ENCODE results near the gene CD59.
"Not testable (repeated sequence)": the region's sequence is repeated elsewhere in the genome, so short reads cannot be mapped to it uniquely, and the experiment has no call there.

Gene CD59

DNA sequence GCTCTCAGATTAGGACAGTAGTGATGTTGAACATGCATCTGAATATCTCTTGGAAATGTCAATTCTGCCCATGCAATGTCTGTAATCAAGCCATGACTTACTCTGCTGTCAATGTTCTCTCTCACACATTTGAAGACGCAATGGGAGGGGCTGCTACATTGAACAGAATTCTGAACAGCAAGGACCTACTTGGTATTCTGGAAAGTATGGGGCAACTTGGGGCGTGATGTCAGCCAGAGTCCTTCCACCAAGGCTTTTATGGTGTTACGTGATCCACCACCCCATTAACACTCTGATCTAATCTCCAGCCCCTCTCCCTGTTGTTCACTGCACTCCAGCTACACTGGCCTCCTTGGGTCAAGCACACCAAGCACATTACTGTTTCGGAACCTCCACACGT lies 7.1 kb upstream of the CD59 start:
- no peak for DNase-seq (ENCODE audit: low read depth in 1 of 2, low spot score in 1 of 2)

- DNase-seq (ENCODE audit: low read depth in 1 of 2, low spot score in 1 of 2), result no peak
These were observed 6.1 kb upstream of the CD59 start for GRCh38 chr11:33742249-33742851.

GRCh38 chr11:33741806-33742205 lies 5.6 kb upstream of the CD59 start:
- DNase-seq (ENCODE audit: low read depth in 1 of 2, low spot score in 1 of 2), result no peak

DNA sequence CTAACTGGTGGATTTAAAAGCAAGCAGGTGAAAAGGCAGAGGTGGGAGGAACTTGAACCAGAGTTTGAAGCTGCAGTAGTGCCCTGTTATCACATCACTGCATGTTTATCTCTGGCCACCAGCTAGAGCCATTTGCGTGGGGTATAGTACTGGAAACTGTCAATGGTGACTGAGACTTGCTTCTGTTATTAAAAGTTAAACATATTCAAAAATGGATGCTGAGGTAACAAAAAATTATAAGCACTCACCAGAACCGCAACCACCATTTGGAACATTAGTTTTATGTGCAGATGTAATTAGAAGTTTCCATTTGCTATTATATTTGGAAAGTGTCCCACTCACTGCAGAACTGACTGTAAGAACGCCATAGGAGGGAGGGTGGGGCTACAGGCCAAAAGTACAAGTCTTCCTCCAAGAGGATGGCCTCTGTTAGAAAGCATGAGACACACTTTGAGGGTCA lies 1.2 kb upstream of the CD59 start:
- DNase-seq (ENCODE audit: low read depth in 1 of 2, low spot score in 1 of 2), result no peak

DNA sequence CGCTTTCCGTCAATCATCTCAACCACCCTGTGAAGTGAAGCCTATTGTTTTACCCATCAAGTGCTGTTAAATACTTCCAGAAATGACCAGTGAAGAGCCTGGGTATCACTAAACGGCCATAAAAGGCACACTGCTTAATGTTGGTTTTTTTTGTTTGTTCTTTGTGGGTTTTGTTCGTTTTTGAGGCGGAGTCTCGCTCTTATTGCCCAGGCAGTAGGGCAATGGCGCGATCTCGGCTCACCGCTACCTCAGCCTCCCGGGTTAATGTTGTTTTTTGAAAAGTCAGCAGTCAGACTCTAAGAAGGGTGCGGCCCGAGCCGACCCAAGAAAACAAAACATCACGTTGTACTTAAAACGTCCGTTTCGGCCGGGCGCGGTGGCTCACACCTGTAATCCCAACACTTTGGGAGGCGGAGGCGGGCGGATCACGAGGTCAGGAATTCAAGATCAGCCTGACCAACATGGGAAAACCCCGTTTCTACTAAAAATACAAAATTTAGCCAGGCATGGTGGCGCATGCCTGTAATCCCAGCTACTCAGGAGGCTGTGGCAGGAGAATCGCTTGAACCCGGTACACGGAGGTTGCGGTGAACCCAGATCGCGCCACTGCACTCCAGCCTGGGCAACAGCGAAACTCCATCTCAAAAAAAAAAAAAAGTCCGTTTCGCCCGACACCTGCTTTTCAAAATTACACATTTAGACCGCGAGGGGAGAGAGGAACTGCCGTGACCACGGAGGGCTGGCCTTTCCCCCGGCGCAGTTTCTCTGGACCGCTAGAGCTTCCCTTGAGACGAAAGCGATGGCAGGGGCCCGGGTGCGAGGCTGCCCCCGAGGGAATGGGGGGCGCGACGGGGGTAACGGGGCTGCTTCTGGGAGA lies 714 bp downstream of the CD59 start:
- no peak for DNase-seq (ENCODE audit: low read depth in 1 of 2, low spot score in 1 of 2)

GRCh38 chr11:33734441-33735270 lies 1.6 kb downstream of the CD59 start:
- DNase-seq (ENCODE audit: low read depth in 1 of 2, low spot score in 1 of 2), result no peak

DNA sequence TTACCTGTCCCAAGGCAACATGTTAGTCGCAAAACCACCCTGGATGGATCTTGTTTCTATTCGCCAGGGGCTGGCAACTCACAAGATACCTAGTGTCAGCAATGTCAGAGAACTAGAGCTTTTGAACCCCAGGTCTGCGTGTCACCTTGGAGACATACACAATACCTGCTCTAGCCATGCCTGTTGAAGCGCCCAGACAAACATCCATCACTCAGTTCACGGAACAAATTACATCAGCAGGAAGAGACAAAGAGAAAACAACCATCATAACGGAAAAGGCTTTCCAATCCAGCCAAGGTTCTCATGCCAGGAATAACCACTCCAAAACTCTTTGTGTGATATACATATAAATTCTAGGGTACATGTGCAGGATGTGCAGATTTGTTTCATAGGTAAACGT lies 2.2 kb downstream of the CD59 start:
- no peak for DNase-seq (ENCODE audit: low read depth in 1 of 2, low spot score in 1 of 2)

DNA sequence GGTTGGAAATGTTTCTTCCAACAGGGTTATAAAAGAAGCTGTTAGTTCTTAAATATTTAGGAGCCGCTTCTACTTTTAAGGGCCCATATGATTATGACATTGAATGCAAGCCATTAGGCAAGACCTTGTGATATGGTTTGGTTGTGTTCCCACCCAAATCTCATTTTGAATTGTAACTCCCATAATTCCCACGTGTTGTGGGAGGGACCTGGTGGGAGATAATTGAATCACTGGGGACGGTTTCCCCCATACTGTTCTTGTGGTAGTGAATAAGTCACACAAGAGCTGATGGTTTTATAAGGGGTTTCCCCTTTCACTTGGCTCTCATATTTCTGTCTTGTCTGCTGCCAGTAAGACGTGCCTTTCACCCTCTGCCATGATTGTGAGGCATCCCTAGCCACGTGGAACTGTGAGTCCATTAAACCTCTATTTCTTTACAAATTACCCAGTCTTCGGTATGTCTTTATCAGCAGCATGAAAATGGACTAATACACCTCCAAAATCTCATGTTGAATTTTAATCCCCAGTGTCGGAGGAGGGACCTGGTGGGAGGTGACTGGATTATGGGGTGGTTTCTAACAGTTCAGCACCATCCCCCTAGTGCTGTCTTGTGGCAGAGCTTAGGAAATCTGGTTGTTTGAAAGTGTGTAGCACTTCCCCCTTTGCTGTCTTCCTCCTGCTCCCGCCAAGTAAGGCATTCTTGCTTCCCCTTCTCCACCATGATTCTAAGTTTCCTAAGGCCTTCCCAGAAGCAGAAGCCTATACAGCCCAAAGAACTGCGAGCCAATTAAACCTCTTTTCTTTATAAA lies 4.3 kb downstream of the CD59 start:
- DNase-seq (ENCODE audit: low read depth in 1 of 2, low spot score in 1 of 2), result no peak

DNA sequence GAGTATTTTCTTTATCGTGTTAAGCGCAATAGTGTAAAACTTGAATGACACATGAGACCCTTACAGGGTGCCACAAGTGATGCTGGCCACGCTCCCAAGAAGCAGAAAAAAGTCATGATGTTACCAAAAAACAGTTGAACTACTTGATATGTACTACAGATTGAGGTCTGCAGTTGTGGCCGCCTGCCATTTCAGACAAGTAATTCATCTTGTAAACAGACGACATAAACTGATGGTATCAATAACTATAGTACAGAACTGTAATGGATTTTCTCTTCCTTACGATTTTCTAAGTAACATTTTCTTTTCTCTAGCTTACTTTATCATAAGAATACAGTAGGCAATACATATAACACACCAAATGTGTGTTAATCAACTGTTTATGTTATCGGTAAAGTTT lies 5.5 kb downstream of the CD59 start:
- no peak for DNase-seq (ENCODE audit: low read depth in 1 of 2, low spot score in 1 of 2)

DNA sequence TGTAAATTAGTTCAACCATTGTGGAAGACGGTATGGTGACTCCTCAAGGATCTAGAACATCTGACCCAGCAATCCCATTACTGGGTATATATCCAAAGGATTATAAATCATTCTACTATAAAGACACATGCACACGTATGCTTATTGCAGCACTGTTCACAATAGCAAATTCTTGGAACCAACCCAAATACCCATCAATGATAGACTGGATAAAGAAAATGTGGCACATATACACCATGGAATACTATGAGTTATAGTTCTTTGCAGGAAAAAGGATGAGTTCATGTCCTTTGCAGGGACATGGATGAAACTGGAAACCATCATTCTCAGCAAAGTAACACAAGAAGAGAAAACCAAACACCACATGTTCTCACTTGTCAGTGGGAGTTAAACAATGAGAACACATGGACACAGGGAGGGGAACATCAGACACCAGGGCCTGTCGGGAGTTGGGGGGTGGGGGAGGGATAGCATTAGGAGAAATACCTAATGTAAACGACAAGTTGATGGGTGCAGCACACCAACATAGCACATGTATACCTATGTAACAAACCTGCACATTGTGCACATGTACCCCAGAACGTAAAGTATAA lies 7.1 kb downstream of the CD59 start:
- DNase-seq (ENCODE audit: low read depth in 1 of 2, low spot score in 1 of 2), result not testable (repeated sequence)

DNA sequence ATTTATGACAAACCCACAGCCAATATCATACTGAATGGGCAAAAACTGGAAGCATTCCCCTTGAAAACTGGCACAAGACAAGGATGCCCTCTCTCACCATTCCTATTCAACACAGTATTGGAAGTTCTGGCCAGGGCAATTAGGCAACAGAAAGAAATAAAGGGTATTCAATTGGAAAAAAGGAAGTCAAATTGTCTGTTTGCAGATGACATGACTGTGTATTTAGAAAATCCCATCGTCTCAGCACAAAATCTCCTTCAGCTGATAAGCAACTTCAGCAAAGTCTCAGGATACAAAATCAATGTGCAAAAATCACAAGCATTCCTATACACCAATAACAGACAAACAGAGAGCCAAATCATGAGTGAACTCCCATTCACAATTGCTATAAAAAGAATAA lies 8.7 kb downstream of the CD59 start:
- DNase-seq (ENCODE audit: low read depth in 1 of 2, low spot score in 1 of 2), result not testable (repeated sequence)

DNA sequence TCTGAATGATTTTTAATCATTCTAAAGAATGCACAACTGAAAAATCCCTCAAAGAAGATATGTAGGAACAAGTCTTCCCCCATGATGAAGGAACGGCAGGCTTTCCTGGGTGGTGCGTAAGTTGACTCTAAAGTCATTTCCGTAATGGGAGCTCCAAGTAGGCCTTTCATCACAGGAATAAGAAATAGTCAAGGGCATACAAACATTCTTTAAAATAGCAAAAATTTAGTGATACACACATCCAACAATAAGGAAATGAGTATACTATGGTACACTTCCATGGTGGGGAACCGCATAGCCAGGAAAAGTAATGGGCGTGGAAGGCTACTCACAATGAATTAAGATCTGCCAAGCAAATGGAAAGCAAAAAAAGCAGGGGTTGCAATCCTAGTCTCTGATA lies 10.7 kb downstream of the CD59 start:
- no peak for DNase-seq (ENCODE audit: low read depth in 1 of 2, low spot score in 1 of 2)

DNA sequence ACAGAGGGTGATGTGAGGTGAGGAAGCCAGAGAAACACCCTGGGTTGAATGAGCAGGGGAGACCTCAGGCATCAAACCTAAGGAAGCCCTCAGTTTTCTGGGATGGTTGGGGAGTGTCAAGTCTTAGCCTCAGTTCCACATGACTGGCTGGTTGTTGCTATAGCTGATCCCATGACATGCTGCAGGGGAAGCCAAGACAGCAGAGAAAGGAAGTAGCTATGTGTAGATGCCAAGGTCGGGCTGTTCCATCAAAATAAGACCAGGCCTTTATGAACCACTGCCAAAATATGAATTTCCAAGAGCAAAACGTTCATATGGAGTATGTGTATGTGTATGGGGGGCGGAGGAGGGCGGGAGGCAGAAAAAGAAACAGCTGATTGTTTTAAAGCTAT lies 11.6 kb downstream of the CD59 start:
- DNase-seq (ENCODE audit: low read depth in 1 of 2, low spot score in 1 of 2), result no peak

GRCh38 chr11:33723238-33723881 lies 12.9 kb downstream of the CD59 start:
- no peak for DNase-seq (ENCODE audit: low read depth in 1 of 2, low spot score in 1 of 2)

GRCh38 chr11:33722590-33723234 lies 13.5 kb downstream of the CD59 start:
- no peak for DNase-seq (ENCODE audit: low read depth in 1 of 2, low spot score in 1 of 2)

GRCh38 chr11:33721984-33722383 lies 14.2 kb downstream of the CD59 start:
- no peak for DNase-seq (ENCODE audit: low read depth in 1 of 2, low spot score in 1 of 2)

- no peak for DNase-seq (ENCODE audit: low read depth in 1 of 2, low spot score in 1 of 2)
These were observed 14.8 kb downstream of the CD59 start for GRCh38 chr11:33721426-33721825.

GRCh38 chr11:33719587-33719986 lies 16.6 kb downstream of the CD59 start:
- no peak for DNase-seq (ENCODE audit: low read depth in 1 of 2, low spot score in 1 of 2)

DNA sequence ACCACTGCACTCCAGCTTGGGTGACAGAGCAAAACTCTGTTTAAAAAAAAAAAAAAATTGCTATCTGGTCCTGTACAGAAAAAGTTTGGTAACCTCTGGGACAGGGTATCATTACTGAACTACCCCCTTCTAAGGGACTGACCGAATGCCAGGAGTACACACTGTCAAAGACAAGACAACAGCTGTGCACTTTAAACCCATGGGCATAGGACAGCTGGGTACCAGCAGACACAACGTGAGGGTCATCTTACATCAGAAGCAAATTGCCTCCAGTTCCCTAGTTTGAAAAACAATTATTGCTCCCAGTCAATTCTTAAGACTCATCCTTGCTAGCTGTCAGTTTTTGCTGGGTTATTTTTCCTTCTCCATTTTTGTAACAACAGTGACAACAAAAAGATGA lies 17.8 kb downstream of the CD59 start:
- no peak for DNase-seq (ENCODE audit: low read depth in 1 of 2, low spot score in 1 of 2)

- DNase-seq (ENCODE audit: low read depth in 1 of 2, low spot score in 1 of 2), result no peak
These were observed 20.0 kb downstream of the CD59 start for GRCh38 chr11:33716243-33716642.
